ENCODE data around the gene IL13RA1.

- no peak for TF ChIP-seq CTCF (IDR thresholded peaks at IDR 0.05)
- no peak for TF ChIP-seq POLR2A (IDR thresholded peaks at IDR 0.05)
- TF ChIP-seq POLR2AphosphoS5 (IDR thresholded peaks at IDR 0.05): no peak
Measured at GRCh38 chrX:118755633-118756032, 28.2 kb downstream of the IL13RA1 start.

All from stomach (tissue), 4 donors.